CD4-positive, alpha-beta T cell (primary cell): Measurements from ENCODE around the gene SLC35A5. TPM values are rescaled to one million over a fixed set of nuclear protein-coding genes. Genes with fewer than 3 reads are reported as not detected.

ENCODE experiments used
- ATAC-seq: fragments of 200-7000 bp; cut with Tn5 transposase; one replicate; pipeline ENCODE4 v1.10.0; 2022; ENCODE audit warnings: mild to moderate bottlenecking; ENCODE audit not compliant: poor library complexity
- CTCF ChIA-PET: fragments of 350-600 bp; sonication (Branson Sonifier 250); formaldehyde crosslinking; loops from one replicate; lab custom pipeline; 2021; ENCODE audit warnings: antibody characterized with exemption, inconsistent platforms; lab: Charles Lee
- POLR2A ChIA-PET: fragments of 350-600 bp; sonication (Branson Sonifier 250); formaldehyde crosslinking; loops from one replicate; lab custom pipeline; 2021; ENCODE audit warnings: antibody characterized with exemption, inconsistent platforms; lab: Charles Lee
- DNase-seq, 14 experiments: peaks; one replicate each; pipeline ENCODE4 v3.0.0-alpha.2; 2013 to 2020; ENCODE audit warnings: mixed read lengths in 2 of 14
- H3K27ac ChIP-seq, 2 donors: one replicate each; pipeline versions ENCODE4 v1.5.1 to v1.7.0; 2013; ENCODE audit warnings: low read length in 2 of 2, low read depth in 1 of 2, mild to moderate bottlenecking in 1 of 2
- H3K27me3 ChIP-seq, 2 experiments: 1 replicate in 1 of 2; 2 replicates in 1 of 2; pipeline versions ENCODE4 v1.6.1 to v1.7.0; 2013; ENCODE audit warnings: low read length in 2 of 2, control low read depth in 1 of 2, mild to moderate bottlenecking in 1 of 2, moderate library complexity in 1 of 2; ENCODE audit not compliant: insufficient read depth in 2 of 2, control insufficient read depth in 1 of 2
- H3K36me3 ChIP-seq: one replicate; pipeline ENCODE4 v1.6.1; 2013; ENCODE audit warnings: low read length, control low read depth; ENCODE audit not compliant: insufficient read depth
- H3K4me1 ChIP-seq: one replicate; pipeline ENCODE4 v1.6.1; 2013; ENCODE audit warnings: low read length, control low read depth; ENCODE audit not compliant: insufficient read depth
- H3K4me3 ChIP-seq: one replicate; pipeline ENCODE4 v1.5.1; 2013; ENCODE audit warnings: mild to moderate bottlenecking, low read length, moderate library complexity
- H3K9me3 ChIP-seq, 2 experiments: 1 replicate in 1 of 2; 2 replicates in 1 of 2; pipeline versions ENCODE4 v1.6.1 to v1.7.0; 2013; ENCODE audit warnings: low read length in 2 of 2, mild to moderate bottlenecking in 2 of 2, control low read depth in 1 of 2, moderate library complexity in 1 of 2; ENCODE audit not compliant: control insufficient read depth in 1 of 2, insufficient read depth in 1 of 2
- H3K27ac Mint-ChIP-seq: one replicate; pipeline ENCODE4 v1.8.0; 2020; ENCODE audit warnings: mixed read lengths
- H3K27me3 Mint-ChIP-seq: one replicate; pipeline ENCODE4 v1.8.0; 2021; ENCODE audit warnings: mixed read lengths
- H3K36me3 Mint-ChIP-seq: one replicate; pipeline ENCODE4 v1.8.0; 2021; ENCODE audit warnings: low read depth, mixed read lengths
- H3K4me1 Mint-ChIP-seq: one replicate; pipeline ENCODE4 v1.8.0; 2021; ENCODE audit warnings: low read depth, mixed read lengths
- H3K4me3 Mint-ChIP-seq: one replicate; pipeline ENCODE4 v1.8.0; 2020; ENCODE audit warnings: mild to moderate bottlenecking, mixed read lengths
- H3K9me3 Mint-ChIP-seq: one replicate; pipeline ENCODE4 v1.8.0; 2020; ENCODE audit warnings: mixed read lengths
- CTCF ChIP-seq: fragments of 200-600 bp; IDR thresholded peaks from one replicate; pipeline ENCODE4 v1.8.0; 2022; ENCODE audit warnings: antibody characterized with exemption, mild to moderate bottlenecking
- intact Hi-C, 2 experiments: fragments of 100-400 bp; cut with DNase I in 1 of 2; cut with micrococcal nuclease in 1 of 2; formaldehyde crosslinking; loops; one replicate each; pipeline versions ENCODE4 v1.15.1 to v1.9.0; 2023 to 2025; cut with DNase I, micrococcal nuclease
- total RNA-seq, 174 experiments: library from RNA in 2 of 174; stranded (reverse) in 2 of 174; gene quantifications; one replicate each; pipeline ENCODE4 v1.2.3 and lab custom pipeline; 2021 to 2026

The SLC35A5 gene
- total RNA-seq, 2 experiments from 2014 or later, result 4.6 to 7.3 TPM

GRCh38 chr3:112598731-112599130, 36.9 kb downstream of the SLC35A5 start:
- H3K9me3 ChIP-seq, result no peaks in the 10 kb centered on the region
- no peak for TF ChIP-seq CTCF
- intact Hi-C loops, result no loop called here
- H3K4me1 Mint-ChIP-seq, result no peaks in the 10 kb centered on the region
- ChIA-PET CTCF (no interaction called here), POLR2A (no interaction called here)
- no peak overlapping the region for H3K4me3 Mint-ChIP-seq
- no peaks in the 10 kb centered on the region for H3K27me3 ChIP-seq
- H3K9me3 Mint-ChIP-seq, result no peaks in the 10 kb centered on the region
- peaks cover 33% of the 10 kb centered on the region for H3K36me3 Mint-ChIP-seq
- H3K27ac ChIP-seq, result no peak overlapping the region
- H3K4me1 ChIP-seq, result no peaks in the 10 kb centered on the region
- H3K27ac Mint-ChIP-seq, result no peak overlapping the region
- ATAC-seq (no peak), DNase-seq (no peak)
- H3K27me3 Mint-ChIP-seq, result no peaks in the 10 kb centered on the region
- H3K36me3 ChIP-seq, result peaks cover 11% of the 10 kb centered on the region
- H3K4me3 ChIP-seq, result no peak overlapping the region

- intact Hi-C loops, result no loop called here
- no peak overlapping the region for H3K27ac Mint-ChIP-seq
- CTCF ChIA-PET, result no interaction called here
Observed at GRCh38 chr3:112602217-112602838, 40.5 kb downstream of the SLC35A5 start.

GRCh38 chr3:112604536-112604935, 42.7 kb downstream of the SLC35A5 start:
- TF ChIP-seq CTCF, result no peak
- H3K27me3 Mint-ChIP-seq, result peaks cover 16% of the 10 kb centered on the region
- H3K27ac Mint-ChIP-seq, result no peak overlapping the region
- no peaks in the 10 kb centered on the region for H3K9me3 ChIP-seq
- H3K36me3 Mint-ChIP-seq, result no peaks in the 10 kb centered on the region
- no peak overlapping the region for H3K4me3 ChIP-seq
- DNase-seq, result no peak
- POLR2A ChIA-PET, result no interaction called here
- H3K27ac ChIP-seq, result no peak overlapping the region
- H3K36me3 ChIP-seq, result no peaks in the 10 kb centered on the region
- no peak for ATAC-seq
- no peaks in the 10 kb centered on the region for H3K9me3 Mint-ChIP-seq
- H3K4me1 ChIP-seq, result no peaks in the 10 kb centered on the region
- intact Hi-C loops, result no loop called here
- CTCF ChIA-PET, result no interaction called here
- H3K27me3 ChIP-seq, result peaks cover 0 to 9% of the 10 kb centered on the region in 2 experiments
- no peaks in the 10 kb centered on the region for H3K4me1 Mint-ChIP-seq
- no peak overlapping the region for H3K4me3 Mint-ChIP-seq

More at GRCh38 chr3:112602217-112602838, 40.5 kb downstream of the SLC35A5 start:
- TF ChIP-seq CTCF, result no peak
- DNase-seq, result no peak
- ATAC-seq, result no peak
- H3K27ac ChIP-seq, result no peak overlapping the region
- no peak overlapping the region for H3K4me3 Mint-ChIP-seq
- no peaks in the 10 kb centered on the region for H3K4me1 ChIP-seq
- H3K36me3 ChIP-seq, result no peaks in the 10 kb centered on the region
- H3K27me3 ChIP-seq, result no peaks in the 10 kb centered on the region
- H3K4me1 Mint-ChIP-seq, result no peaks in the 10 kb centered on the region
- POLR2A ChIA-PET, result interaction anchor here (0.7 to 0.8 kb wide), 2 partner anchors 10 to 437 kb away, joined by 3 read pairs; no protein-coding TSS in a partner anchor
- no peaks in the 10 kb centered on the region for H3K9me3 Mint-ChIP-seq
- H3K4me3 ChIP-seq, result no peak overlapping the region
- no peaks in the 10 kb centered on the region for H3K9me3 ChIP-seq
- peaks cover 12% of the 10 kb centered on the region for H3K36me3 Mint-ChIP-seq
- H3K27me3 Mint-ChIP-seq, result peaks cover 4% of the 10 kb centered on the region
